ENCODE data around the gene PHYHIPL. TPM values are rescaled to one million over a fixed set of nuclear protein-coding genes. Genes with fewer than 3 reads are reported as not detected.

Gene PHYHIPL
- total and polyA plus RNA-seq, 2 of the 8 experiments (the other 6 are each of a cell fraction or from before 2014, with no cell fraction given) = 0.23 to 0.48 TPM

DNA sequence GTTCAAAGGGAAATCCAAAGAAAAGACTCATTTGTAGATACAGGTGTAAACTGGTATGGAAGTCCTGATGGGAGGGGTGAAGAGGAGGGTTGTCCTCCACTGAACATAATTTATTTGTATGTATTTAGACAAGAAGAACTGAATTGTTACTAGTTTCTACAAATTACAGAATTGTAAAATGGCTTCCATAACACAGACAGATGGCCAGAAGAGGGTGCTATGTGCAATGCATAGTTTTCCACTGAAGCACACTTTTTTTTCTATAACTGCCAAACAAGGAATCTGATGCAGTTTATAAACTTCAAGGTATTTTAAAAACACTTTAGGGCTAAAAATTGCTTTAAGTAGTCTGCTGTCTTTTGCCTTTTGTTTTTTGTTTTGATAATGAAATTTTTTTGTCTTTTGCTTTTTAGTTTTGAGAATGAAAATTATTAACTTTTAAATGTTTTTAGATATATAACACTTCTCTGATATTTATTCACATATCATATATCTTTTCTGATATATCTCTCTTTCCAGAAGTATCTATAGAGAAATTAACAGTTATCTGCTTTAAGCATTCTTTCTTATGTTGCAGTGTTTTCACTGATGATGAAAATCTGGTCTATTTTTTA is 58.5 kb downstream of the PHYHIPL start:
- no peak for FAIRE-seq
- H3K9ac ChIP-seq (replicated peaks in 1 of 4; ENCODE audit: extremely low read depth in 1 of 4, low read depth in 3 of 4, low read length in 3 of 4) = no peak overlapping the region
- no peak overlapping the region for H3K4me2 ChIP-seq (ENCODE audit: insufficient read depth in 1 of 2, low read depth in 2 of 2, low read length in 2 of 2)
- no peaks in the 10 kb centered on the region for H3K27me3 ChIP-seq (replicated peaks in 1 of 4; ENCODE audit: control insufficient read depth in 3 of 4, extremely low read depth in 1 of 4, insufficient read depth in 3 of 4, low read length in 3 of 4)
- H2BK5ac ChIP-seq (ENCODE audit: low read depth, low read length) = no peak overlapping the region
- no peak overlapping the region for H3K56ac ChIP-seq (replicated peaks; ENCODE audit: insufficient read length, low read depth, low read length)
- no peaks in the 10 kb centered on the region for H4K20me1 ChIP-seq (replicated peaks in 1 of 2; ENCODE audit: control insufficient read depth in 1 of 2, insufficient read depth in 2 of 2, low read length in 2 of 2)
- H3K36me3 ChIP-seq (ENCODE audit: control insufficient read depth in 2 of 4, insufficient read depth in 4 of 4, low read length in 3 of 4) = no peaks in the 10 kb centered on the region
- H3K4ac ChIP-seq (replicated peaks; ENCODE audit: insufficient read length, low read depth, low read length) = no peak overlapping the region
- no peak overlapping the region for H2BK20ac ChIP-seq (ENCODE audit: low read length)
- no peak overlapping the region for H2AFZ ChIP-seq (ENCODE audit: low read length)
- H4K91ac ChIP-seq (replicated peaks; ENCODE audit: insufficient read length, low read length) = no peak overlapping the region
- no peak overlapping the region for H3K23ac ChIP-seq (ENCODE audit: insufficient read length)
- H3K4me3 ChIP-seq (ENCODE audit: extremely low read depth in 1 of 4, insufficient read depth in 2 of 4, low read depth in 3 of 4, low read length in 4 of 4) = no peak overlapping the region
- H3K79me2 ChIP-seq (ENCODE audit: control insufficient read depth in 1 of 2, insufficient read depth in 2 of 2, low read length in 2 of 2) = no peaks in the 10 kb centered on the region
- H2AK5ac ChIP-seq (ENCODE audit: low read depth, low read length) = no peak overlapping the region
- H3K14ac ChIP-seq (ENCODE audit: insufficient read length) = no peak overlapping the region
- no peaks in the 10 kb centered on the region for H3K79me1 ChIP-seq (ENCODE audit: low read depth, low read length)
- ChIA-PET POLR2A (ENCODE audit: partially characterized antibody) (no interaction called here), CTCF (ENCODE audit: partially characterized antibody) (interaction anchor here (2.5 kb wide), 1 partner anchor 388 kb away, joined by 12 read pairs; no protein-coding TSS in a partner anchor)
- no peak overlapping the region for H2BK15ac ChIP-seq (ENCODE audit: low read length)
- no peak overlapping the region for H4K5ac ChIP-seq (ENCODE audit: insufficient read length, low read depth, low read length)
- H2BK120ac ChIP-seq (replicated peaks; ENCODE audit: low read depth, low read length) = no peak overlapping the region
- no peak for DNase-seq (ENCODE audit: low read depth in 1 of 2, low spot score in 2 of 2)
- no peaks in the 10 kb centered on the region; the same call in 1 of the 2 replicates for H3K23me2 ChIP-seq (ENCODE audit: low read depth, low read length)
- no peak overlapping the region for H2BK12ac ChIP-seq (ENCODE audit: low read depth, low read length)
- H3K4me1 ChIP-seq (replicated peaks in 1 of 4; ENCODE audit: control insufficient read depth in 3 of 4, insufficient read depth in 4 of 4, low read length in 3 of 4) = no peaks in the 10 kb centered on the region
- H3K9me3 ChIP-seq (ENCODE audit: insufficient read depth in 2 of 2, low read depth in 1 of 2, low read length in 1 of 2) = no peaks in the 10 kb centered on the region
- H3K27ac ChIP-seq (ENCODE audit: low read depth, low read length) = no peak overlapping the region
- no peak overlapping the region for H4K8ac ChIP-seq (ENCODE audit: extremely low read depth, insufficient read depth, low read length)
- TF ChIP-seq RXRA (IDR thresholded peaks at IDR 0.05; ENCODE audit: insufficient read depth, low read depth, low read length) (no peak), CTCF (IDR thresholded peaks at IDR 0.05; ENCODE audit: control extremely low read depth in 1 of 3, insufficient read depth in 1 of 3, low read depth in 1 of 3, low read length in 3 of 3) (peak in 2 of 3 experiments; percentile 48 to 59; a peak in 2 of 4 replicates), YY1 (IDR thresholded peaks at IDR 0.05; ENCODE audit: low read depth, low read length) (peak; percentile 85; the same call in 1 of the 2 replicates), RAD21 (IDR thresholded peaks at IDR 0.05 in 1 of 2, conservative IDR thresholded peaks at IDR 0.05 in 1 of 2; ENCODE audit: low read depth in 2 of 2, low read length in 2 of 2) (peak; percentile 68 to 71)
- no peak overlapping the region for H3K18ac ChIP-seq (ENCODE audit: extremely low read depth, low read length)
